ENCODE results near the gene SAYSD1. TPM values are rescaled to one million over a fixed set of nuclear protein-coding genes. Genes with fewer than 3 reads are reported as not detected.

SAYSD1 gene
- total and polyA plus RNA-seq, 2 donors (not counting 1 experiment from before 2014, with no cell fraction given), result 4.6 to 17.8 TPM

GRCh38 chr6:39124114-39124513, 9.1 kb upstream of the SAYSD1 start:
- Mint-ChIP-seq H3K27ac (no peak overlapping the region), H3K27me3 (peaks cover 46% of the 10 kb centered on the region), H3K4me3 (no peak overlapping the region), H3K4me1 (no peaks in the 10 kb centered on the region), H3K9me3 (ENCODE audit: insufficient read depth) (no peaks in the 10 kb centered on the region)
- ChIA-PET CTCF (no interaction called here), POLR2A (no interaction called here)
- H3K9me3 ChIP-seq (ENCODE audit: control extremely low read depth in 1 of 3, control insufficient read depth in 2 of 3, insufficient read depth in 1 of 3, low read length in 2 of 3), result no peaks in the 10 kb centered on the region
- no peaks in the 10 kb centered on the region for H3K36me3 ChIP-seq (replicated peaks in 1 of 2; ENCODE audit: control extremely low read depth in 1 of 2, control insufficient read depth in 1 of 2, extremely low read depth in 1 of 2, insufficient read depth in 2 of 2, low read length in 1 of 2)
- peaks cover 0 to 12% (median 3%) of the 10 kb centered on the region in 4 experiments for H3K27me3 ChIP-seq (replicated peaks in 1 of 4; ENCODE audit: control extremely low read depth in 1 of 4, control insufficient read depth in 3 of 4, insufficient read depth in 4 of 4, low read length in 3 of 4)
- H2AFZ ChIP-seq (ENCODE audit: insufficient read depth, low read depth, low read length, poor library complexity, severe bottlenecking), result no peak overlapping the region
- no peak overlapping the region for H3K27ac ChIP-seq (ENCODE audit: low read length in 2 of 2)
- intact Hi-C loops (cut with micrococcal nuclease), result no loop called here
- no peak overlapping the region for H3K9ac ChIP-seq (ENCODE audit: low read length)
- H3K4me1 ChIP-seq (ENCODE audit: control insufficient read depth in 2 of 2, insufficient read depth in 2 of 2, low read length in 2 of 2), result no peaks in the 10 kb centered on the region
- H3K4me3 ChIP-seq (ENCODE audit: control extremely low read depth in 1 of 5, extremely low read depth in 1 of 5, insufficient read depth in 1 of 5, low read depth in 2 of 5, low read length in 4 of 5), result no peak overlapping the region
- H4K20me1 ChIP-seq (ENCODE audit: control insufficient read depth, insufficient read depth, low read length, poor library complexity, severe bottlenecking), result no peaks in the 10 kb centered on the region
- H3K79me2 ChIP-seq (ENCODE audit: control insufficient read depth, insufficient read depth, low read length), result no peaks in the 10 kb centered on the region
- ATAC-seq (ENCODE audit: low read depth) (no peak), DNase-seq (no peak)
- H3K4me2 ChIP-seq (replicated peaks; ENCODE audit: low read depth, low read length, poor library complexity, severe bottlenecking), result no peak overlapping the region
- TF ChIP-seq CTCF (IDR thresholded peaks at IDR 0.05), result no peak
- no peak for TF ChIP-seq EZH2 (IDR thresholded peaks at IDR 0.05; ENCODE audit: borderline replicate concordance, insufficient read depth, low read depth, low read length, poor library complexity, severe bottlenecking)

GRCh38 chr6:39118921-39119320, 3.9 kb upstream of the SAYSD1 start:
- no CpG with 5 or more reads among the region's 4 CpGs for WGBS (ENCODE audit: insufficient coverage)
- no peak overlapping the region for H3K27ac ChIP-seq (ENCODE audit: low read length in 2 of 2)
- H2AFZ ChIP-seq (ENCODE audit: insufficient read depth, low read depth, low read length, poor library complexity, severe bottlenecking), result no peak overlapping the region
- no peak overlapping the region for H3K9ac ChIP-seq (ENCODE audit: low read length)
- no peaks in the 10 kb centered on the region for H3K79me2 ChIP-seq (ENCODE audit: control insufficient read depth, insufficient read depth, low read length)
- peaks cover 16% of the 10 kb centered on the region for H3K4me1 Mint-ChIP-seq
- no peak overlapping the region for H3K4me3 Mint-ChIP-seq
- H3K27me3 Mint-ChIP-seq, result peaks cover 27% of the 10 kb centered on the region
- peaks cover 0 to 6% (median 2%) of the 10 kb centered on the region in 4 experiments for H3K27me3 ChIP-seq (replicated peaks in 1 of 4; ENCODE audit: control extremely low read depth in 1 of 4, control insufficient read depth in 3 of 4, insufficient read depth in 4 of 4, low read length in 3 of 4)
- ChIA-PET CTCF (no interaction called here), POLR2A (no interaction called here)
- H3K4me2 ChIP-seq (replicated peaks; ENCODE audit: low read depth, low read length, poor library complexity, severe bottlenecking), result no peak overlapping the region
- H3K4me3 ChIP-seq (ENCODE audit: control extremely low read depth in 1 of 5, extremely low read depth in 1 of 5, insufficient read depth in 1 of 5, low read depth in 2 of 5, low read length in 4 of 5), result no peak overlapping the region
- ATAC-seq (ENCODE audit: low read depth) (no peak), DNase-seq (no peak)
- H4K20me1 ChIP-seq (ENCODE audit: control insufficient read depth, insufficient read depth, low read length, poor library complexity, severe bottlenecking), result no peaks in the 10 kb centered on the region
- intact Hi-C loops (cut with micrococcal nuclease), result no loop called here
- H3K36me3 ChIP-seq (replicated peaks in 1 of 2; ENCODE audit: control extremely low read depth in 1 of 2, control insufficient read depth in 1 of 2, extremely low read depth in 1 of 2, insufficient read depth in 2 of 2, low read length in 1 of 2), result no peaks in the 10 kb centered on the region
- H3K9me3 Mint-ChIP-seq (ENCODE audit: insufficient read depth), result no peaks in the 10 kb centered on the region
- no peak overlapping the region for H3K27ac Mint-ChIP-seq
- peaks cover 12 to 15% of the 10 kb centered on the region in 2 donors for H3K4me1 ChIP-seq (ENCODE audit: control insufficient read depth in 2 of 2, insufficient read depth in 2 of 2, low read length in 2 of 2)
- no peaks in the 10 kb centered on the region for H3K9me3 ChIP-seq (ENCODE audit: control extremely low read depth in 1 of 3, control insufficient read depth in 2 of 3, insufficient read depth in 1 of 3, low read length in 2 of 3)
- TF ChIP-seq CTCF (IDR thresholded peaks at IDR 0.05) (no peak), EZH2 (IDR thresholded peaks at IDR 0.05; ENCODE audit: borderline replicate concordance, insufficient read depth, low read depth, low read length, poor library complexity, severe bottlenecking) (no peak)

Data from B cell (primary cell).